ENCODE results near the gene CARD9.
A peak's percentile ranks its signal among the peaks of the same experiment; 100 is the strongest.

CARD9 gene

GRCh38 chr9:136370687-136371532, 2.6 kb downstream of the CARD9 start:
- Histone ChIP-seq H3K9me3 (ENCODE audit: control insufficient read depth, insufficient read depth, low read depth, low read length) (no peaks in the 10 kb centered on the region), H3K9ac (ENCODE audit: low read length) (no peak overlapping the region), H3K27ac (ENCODE audit: low read depth, low read length) (no peak overlapping the region), H3K4me3 (ENCODE audit: low read depth, low read length) (no peak overlapping the region), H3K4me1 (ENCODE audit: control insufficient read depth, insufficient read depth, low read length) (no peaks in the 10 kb centered on the region; the same call in 1 of the 2 replicates), H3K27me3 (ENCODE audit: control insufficient read depth, insufficient read depth, low read length) (no peaks in the 10 kb centered on the region), H3K36me3 (ENCODE audit: control insufficient read depth, insufficient read depth, low read length) (peaks cover 18% of the 10 kb centered on the region)

DNA sequence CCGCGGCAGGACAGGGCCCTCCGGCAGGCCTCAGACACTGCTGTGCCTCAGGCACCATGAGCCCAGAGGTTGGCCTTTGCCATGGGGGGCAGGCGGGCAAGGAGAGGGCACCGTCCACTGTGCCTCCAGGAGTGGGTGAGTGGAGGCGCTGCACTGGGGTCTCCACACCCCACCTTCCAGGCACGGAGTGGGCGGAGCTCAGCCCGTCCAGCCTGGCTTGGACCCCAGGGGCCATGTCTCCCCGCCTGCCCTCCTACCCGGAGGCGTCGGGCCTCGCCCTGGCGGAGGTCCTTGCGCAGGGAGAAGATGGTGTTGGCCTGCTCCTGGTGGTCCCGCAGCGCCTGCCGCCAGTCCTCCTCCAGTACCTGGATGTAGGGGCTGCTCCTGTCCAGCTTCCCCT, 3.4 kb downstream of the CARD9 start:
- peaks cover 4% of the 10 kb centered on the region; the same call in 1 of the 2 replicates for H3K4me1 ChIP-seq (ENCODE audit: control insufficient read depth, insufficient read depth, low read length)
- no peak overlapping the region for H3K27ac ChIP-seq (ENCODE audit: low read depth, low read length)
- H3K9me3 ChIP-seq (ENCODE audit: control insufficient read depth, insufficient read depth, low read depth, low read length): no peaks in the 10 kb centered on the region
- no peak overlapping the region for H3K4me3 ChIP-seq (ENCODE audit: low read depth, low read length)
- H3K9ac ChIP-seq (ENCODE audit: low read length): no peak overlapping the region
- H3K27me3 ChIP-seq (ENCODE audit: control insufficient read depth, insufficient read depth, low read length): no peaks in the 10 kb centered on the region
- peaks cover 10% of the 10 kb centered on the region for H3K36me3 ChIP-seq (ENCODE audit: control insufficient read depth, insufficient read depth, low read length)

- H3K4me1 ChIP-seq (ENCODE audit: control insufficient read depth, insufficient read depth, low read length): peaks cover 14% of the 10 kb centered on the region
Observed at GRCh38 chr9:136368190-136368589, 5.3 kb downstream of the CARD9 start.

DNA sequence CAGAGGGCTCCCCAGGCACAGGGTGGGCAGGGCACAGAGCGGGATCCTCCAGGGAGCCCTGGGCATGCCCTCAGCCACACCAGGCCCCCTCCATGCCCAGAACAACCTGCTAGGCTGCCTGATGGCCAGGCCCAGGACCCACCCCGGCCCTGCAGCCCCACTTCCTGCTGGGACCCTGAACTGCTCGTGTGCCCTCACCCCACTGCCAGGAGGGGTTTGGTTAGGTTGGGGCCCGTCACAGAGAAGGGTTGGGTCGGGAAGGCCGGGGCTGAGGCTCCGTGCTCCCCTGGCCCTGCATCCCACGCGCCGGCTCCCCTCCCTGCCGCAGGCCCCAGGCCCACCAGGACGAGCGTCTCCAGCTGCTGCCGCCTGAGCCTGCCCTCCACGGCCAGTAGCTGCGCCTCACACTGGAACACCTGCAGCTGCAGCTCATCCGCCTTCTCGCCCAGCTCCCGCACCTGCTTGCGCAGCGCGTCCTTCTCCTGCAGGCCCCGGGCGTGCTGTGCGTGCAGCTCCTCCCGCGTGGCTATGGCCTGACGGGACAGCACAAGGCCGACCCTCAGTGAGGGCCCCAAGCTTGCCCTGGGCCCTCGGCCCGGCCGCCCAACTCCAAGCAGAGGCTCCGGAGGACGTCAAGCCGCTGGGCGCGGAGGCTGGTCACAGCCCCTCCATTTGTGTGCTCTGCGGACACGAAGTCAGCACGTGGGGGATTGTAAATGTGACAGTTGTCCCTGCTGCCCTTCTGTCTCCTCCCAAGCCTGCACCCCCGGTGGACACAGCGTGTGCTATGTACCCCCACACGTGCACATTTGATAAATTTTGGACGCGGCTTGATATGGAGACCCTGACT, 5.9 kb downstream of the CARD9 start:
- no peak overlapping the region for H3K4me3 ChIP-seq (ENCODE audit: low read depth, low read length)
- 0 out of 2 replicates have a peak, but pooled peaks cover 4% of the 10 kb centered on the region for H3K36me3 ChIP-seq (ENCODE audit: control insufficient read depth, insufficient read depth, low read length)
- peaks cover 17% of the 10 kb centered on the region for H3K4me1 ChIP-seq (ENCODE audit: control insufficient read depth, insufficient read depth, low read length)
- no peaks in the 10 kb centered on the region for H3K9me3 ChIP-seq (ENCODE audit: control insufficient read depth, insufficient read depth, low read depth, low read length)
- H3K27ac ChIP-seq (ENCODE audit: low read depth, low read length): no peak overlapping the region
- H3K27me3 ChIP-seq (ENCODE audit: control insufficient read depth, insufficient read depth, low read length): no peaks in the 10 kb centered on the region
- peak overlapping the region; percentile 10 for H3K9ac ChIP-seq (ENCODE audit: low read length)

More at GRCh38 chr9:136368190-136368589, 5.3 kb downstream of the CARD9 start:
- Histone ChIP-seq H3K9me3 (ENCODE audit: control insufficient read depth, insufficient read depth, low read depth, low read length) (no peaks in the 10 kb centered on the region), H3K36me3 (ENCODE audit: control insufficient read depth, insufficient read depth, low read length) (0 out of 2 replicates have a peak, but pooled peaks cover 4% of the 10 kb centered on the region), H3K27ac (ENCODE audit: low read depth, low read length) (no peak overlapping the region), H3K27me3 (ENCODE audit: control insufficient read depth, insufficient read depth, low read length) (no peaks in the 10 kb centered on the region), H3K9ac (ENCODE audit: low read length) (peak overlapping the region; percentile 10), H3K4me3 (ENCODE audit: low read depth, low read length) (no peak overlapping the region)

- Histone ChIP-seq H3K9me3 (ENCODE audit: control insufficient read depth, insufficient read depth, low read depth, low read length) (no peaks in the 10 kb centered on the region), H3K27me3 (ENCODE audit: control insufficient read depth, insufficient read depth, low read length) (no peaks in the 10 kb centered on the region), H3K4me3 (ENCODE audit: low read depth, low read length) (no peak overlapping the region), H3K4me1 (ENCODE audit: control insufficient read depth, insufficient read depth, low read length) (peaks cover 17% of the 10 kb centered on the region), H3K36me3 (ENCODE audit: control insufficient read depth, insufficient read depth, low read length) (peaks cover 4% of the 10 kb centered on the region; the same call in 1 of the 2 replicates), H3K9ac (ENCODE audit: low read length) (no peak overlapping the region), H3K27ac (ENCODE audit: low read depth, low read length) (no peak overlapping the region)
Observed at GRCh38 chr9:136366826-136367225, 6.6 kb downstream of the CARD9 start.

- Histone ChIP-seq H3K9me3 (ENCODE audit: control insufficient read depth, insufficient read depth, low read depth, low read length) (no peaks in the 10 kb centered on the region), H3K36me3 (ENCODE audit: control insufficient read depth, insufficient read depth, low read length) (peaks cover 9% of the 10 kb centered on the region; the same call in 1 of the 2 replicates), H3K27ac (ENCODE audit: low read depth, low read length) (no peak overlapping the region), H3K9ac (ENCODE audit: low read length) (no peak overlapping the region), H3K4me1 (ENCODE audit: control insufficient read depth, insufficient read depth, low read length) (peaks cover 17% of the 10 kb centered on the region), H3K27me3 (ENCODE audit: control insufficient read depth, insufficient read depth, low read length) (no peaks in the 10 kb centered on the region), H3K4me3 (ENCODE audit: low read depth, low read length) (no peak overlapping the region)
Observed at GRCh38 chr9:136365775-136366222, 7.7 kb downstream of the CARD9 start.

DNA sequence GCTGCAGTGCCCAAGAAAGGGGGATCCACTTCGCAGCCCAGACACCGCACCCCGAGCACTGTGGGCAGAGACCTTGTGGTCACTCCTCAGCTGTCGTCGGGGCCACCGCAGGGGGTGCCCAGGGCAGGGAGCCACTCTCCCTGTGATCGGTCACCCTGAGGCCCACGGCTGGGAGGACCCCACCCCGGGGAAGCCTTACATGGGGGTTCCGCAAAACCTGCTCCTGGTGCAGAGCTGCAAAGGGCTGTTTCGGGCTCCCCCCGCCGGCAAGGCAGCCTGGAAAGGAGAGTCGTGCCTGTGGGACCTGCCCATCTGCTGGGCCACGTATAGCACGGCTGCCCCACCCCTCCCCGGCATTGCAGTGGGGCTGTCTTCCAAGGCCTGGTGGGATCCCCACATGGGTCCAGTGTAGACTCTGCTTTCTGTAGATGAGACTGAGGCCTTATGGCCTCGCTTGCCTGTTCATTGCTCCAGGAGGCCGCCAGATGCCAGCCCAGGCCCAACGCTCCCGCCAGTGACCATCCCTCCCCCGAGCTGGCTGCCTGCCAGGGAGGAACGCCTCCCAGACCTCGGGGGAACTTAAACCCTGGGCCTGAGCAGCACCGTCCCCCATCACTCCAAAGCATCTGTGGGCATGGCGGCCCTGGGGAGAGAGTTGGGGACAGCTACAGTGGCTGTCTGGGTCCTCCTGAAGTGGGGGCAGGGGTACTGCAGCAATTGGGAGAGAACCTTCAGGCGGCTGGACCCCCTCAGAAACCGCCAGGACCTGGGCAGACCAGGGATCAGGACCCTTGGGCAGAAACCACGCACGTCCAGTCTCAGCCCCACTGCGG, 8.3 kb downstream of the CARD9 start:
- H3K9ac ChIP-seq (ENCODE audit: low read length): no peak overlapping the region
- H3K4me3 ChIP-seq (ENCODE audit: low read depth, low read length): no peak overlapping the region

DNA sequence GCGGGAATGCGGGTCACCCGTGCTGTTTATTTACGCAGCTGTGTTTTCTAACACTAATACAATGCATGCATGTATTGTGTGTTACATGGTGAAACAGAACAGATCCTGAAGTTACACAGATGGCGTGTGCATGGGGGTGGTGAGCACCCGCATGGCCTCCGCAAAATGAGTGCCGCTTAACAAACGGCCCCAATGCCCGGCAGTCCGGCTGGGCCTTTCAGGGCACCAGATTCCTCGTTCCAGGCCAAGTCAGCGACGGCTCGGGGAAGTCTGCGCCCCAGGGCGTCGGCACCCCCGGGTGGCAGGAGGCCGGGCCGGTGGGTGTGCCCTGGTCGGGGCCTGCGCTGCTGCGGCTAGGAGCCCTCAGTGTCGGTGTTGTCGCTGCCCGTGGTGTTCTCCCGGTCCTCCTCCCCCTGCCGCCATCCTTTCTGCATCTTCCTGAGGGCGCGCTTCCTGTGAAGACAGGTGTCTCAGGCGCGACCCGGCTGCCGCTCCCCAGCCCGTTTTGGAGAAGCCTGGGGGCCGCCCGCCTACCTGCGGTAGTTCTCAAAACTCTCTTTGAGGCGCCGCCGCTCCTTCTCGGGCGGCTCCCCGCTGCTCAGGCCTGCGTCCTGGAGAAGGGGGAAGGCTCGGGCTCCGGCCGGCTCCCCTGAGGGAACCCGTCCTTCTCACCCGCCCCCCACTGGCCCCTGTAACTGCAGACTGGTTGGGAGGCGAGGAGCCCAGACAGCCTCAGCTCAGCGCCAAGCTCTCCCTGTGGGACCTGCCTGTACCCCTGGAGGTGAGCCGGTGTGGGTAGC, 9.3 kb downstream of the CARD9 start:
- Histone ChIP-seq H3K27me3 (ENCODE audit: control insufficient read depth, insufficient read depth, low read length) (no peaks in the 10 kb centered on the region), H3K4me3 (ENCODE audit: low read depth, low read length) (peak overlapping the region; percentile 96), H3K27ac (ENCODE audit: low read depth, low read length) (no peak overlapping the region), H3K4me1 (ENCODE audit: control insufficient read depth, insufficient read depth, low read length) (peaks cover 17% of the 10 kb centered on the region), H3K36me3 (ENCODE audit: control insufficient read depth, insufficient read depth, low read length) (peaks cover 8% of the 10 kb centered on the region; the same call in 1 of the 2 replicates), H3K9ac (ENCODE audit: low read length) (peak overlapping the region; percentile 21), H3K9me3 (ENCODE audit: control insufficient read depth, insufficient read depth, low read depth, low read length) (no peaks in the 10 kb centered on the region)

More for the DNA sequence above, 8.3 kb downstream of the CARD9 start:
- peaks cover 17% of the 10 kb centered on the region for H3K4me1 ChIP-seq (ENCODE audit: control insufficient read depth, insufficient read depth, low read length)
- H3K9me3 ChIP-seq (ENCODE audit: control insufficient read depth, insufficient read depth, low read depth, low read length): no peaks in the 10 kb centered on the region
- peaks cover 5% of the 10 kb centered on the region; the same call in 1 of the 2 replicates for H3K36me3 ChIP-seq (ENCODE audit: control insufficient read depth, insufficient read depth, low read length)
- H3K27me3 ChIP-seq (ENCODE audit: control insufficient read depth, insufficient read depth, low read length): no peaks in the 10 kb centered on the region
- H3K27ac ChIP-seq (ENCODE audit: low read depth, low read length): no peak overlapping the region

DNA sequence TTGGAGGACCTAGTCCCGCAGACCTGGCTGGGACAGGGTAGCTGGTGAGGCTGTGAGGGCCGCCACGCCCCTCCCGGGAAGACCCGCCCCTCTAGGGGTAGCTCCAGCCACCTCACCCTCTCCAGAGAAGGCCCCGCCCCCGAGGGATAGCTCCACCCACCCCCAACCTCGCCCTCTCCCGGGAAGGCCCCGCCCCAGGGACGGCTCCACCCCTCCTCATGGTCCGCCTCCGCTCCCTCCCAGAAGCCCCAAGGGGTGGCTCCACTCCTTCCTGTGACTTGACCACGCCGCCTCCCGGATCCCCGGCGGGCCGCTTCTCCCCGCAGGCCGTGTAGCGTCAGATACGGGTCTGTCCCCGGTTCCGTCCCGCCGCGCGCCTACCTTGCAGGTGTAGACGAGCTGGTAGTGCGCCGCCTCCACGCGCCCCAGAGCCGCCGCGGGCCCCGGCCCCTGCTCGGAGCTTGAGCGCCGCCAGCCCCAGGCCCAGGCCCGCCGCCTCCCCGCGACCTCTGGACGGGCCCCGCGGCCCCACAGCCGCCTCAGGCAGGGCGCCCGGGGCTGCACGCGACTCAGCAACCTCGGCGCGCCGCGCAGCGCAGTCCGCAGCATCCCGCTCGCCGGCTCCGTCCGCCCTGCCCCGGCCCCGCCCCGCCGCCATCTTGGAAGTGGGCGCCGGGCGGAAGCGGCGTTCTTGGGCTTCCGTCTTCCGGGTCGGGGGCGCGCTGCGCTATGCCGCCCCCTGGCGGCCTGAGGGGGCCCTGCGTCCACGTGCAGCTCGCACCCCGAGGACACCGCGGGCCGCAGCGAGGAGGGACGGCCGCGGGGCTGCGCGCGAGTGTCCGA, 10.1 kb downstream of the CARD9 start, which contains the start of gene DNLZ:
DNLZ (minus strand) TSS at position 639 of the 843 bp plus-strand sequence; CDS start at position 609, 30 bp downstream.
- no peak within 1 kb of the TSS; the same call in 1 of the 2 replicates for H3K27ac ChIP-seq (ENCODE audit: low read depth, low read length)
- no peaks in the 10 kb centered on the region for H3K27me3 ChIP-seq (ENCODE audit: control insufficient read depth, insufficient read depth, low read length)
- peak within 1 kb of the TSS; percentile 96 for H3K4me3 ChIP-seq (ENCODE audit: low read depth, low read length)
- no peaks in the 10 kb centered on the region for H3K9me3 ChIP-seq (ENCODE audit: control insufficient read depth, insufficient read depth, low read depth, low read length)
- H3K9ac ChIP-seq (ENCODE audit: low read length): peak within 1 kb of the TSS; percentile 95
- peaks cover 17% of the 10 kb centered on the region for H3K4me1 ChIP-seq (ENCODE audit: control insufficient read depth, insufficient read depth, low read length)
- peaks cover 8% of the 10 kb centered on the region for H3K36me3 ChIP-seq (ENCODE audit: control insufficient read depth, insufficient read depth, low read length)
